Measurements from ENCODE around the gene CAMK2B.
"Not testable (repeated sequence)": the region's sequence is repeated elsewhere in the genome, so short reads cannot be mapped to it uniquely, and the experiment has no call there.

CAMK2B gene

GRCh38 chr7:44193011-44193802, 132.2 kb downstream of the CAMK2B start:
- DNase-seq (ENCODE audit: low read depth in 2 of 2): no peak

GRCh38 chr7:44191171-44191570, 134.2 kb downstream of the CAMK2B start:
- DNase-seq (ENCODE audit: low read depth in 2 of 2): no peak

- DNase-seq (ENCODE audit: low read depth in 2 of 2): no peak
These were observed 135.2 kb downstream of the CAMK2B start for GRCh38 chr7:44189993-44190872.

DNA sequence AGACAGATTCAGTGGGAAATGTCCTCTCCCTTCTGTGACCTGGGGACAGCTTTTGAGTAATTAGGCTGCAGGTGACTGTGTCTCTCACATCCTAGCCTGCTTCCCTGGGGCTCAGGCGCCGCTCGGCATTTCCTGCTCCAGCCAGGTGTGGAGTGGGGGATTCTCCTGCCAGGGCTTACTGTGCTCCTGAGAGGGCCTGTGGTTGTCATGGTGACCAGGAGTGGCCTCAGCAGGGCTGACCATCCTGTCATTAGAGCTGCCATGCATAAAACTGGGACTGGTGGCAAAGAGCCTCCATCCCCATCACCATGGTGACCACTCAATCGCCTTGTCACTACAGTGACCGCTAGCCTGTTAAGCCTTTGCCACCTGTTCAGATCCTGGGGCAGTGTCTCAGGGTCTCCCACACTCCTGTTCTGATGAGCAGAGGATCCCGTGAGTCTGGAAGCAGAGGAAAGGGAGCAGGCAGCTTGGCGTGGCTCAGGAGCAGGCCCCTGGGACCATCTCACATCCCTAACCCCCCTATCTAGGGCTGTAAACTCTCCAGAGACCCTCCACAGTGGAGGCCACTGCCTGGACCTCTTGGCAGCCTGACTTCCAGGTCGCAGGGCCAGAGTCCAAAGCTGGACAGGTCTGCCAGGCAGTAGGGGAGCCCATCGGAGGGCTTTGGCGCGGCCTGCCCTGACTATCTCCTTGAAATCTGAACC, 136.0 kb downstream of the CAMK2B start, which contains the start of gene GCK:
Gene GCK, minus strand, starts transcription at position 154 of the 707 bp plus-strand sequence. CDS start 486 bp downstream, outside the sequence.
- DNase-seq (ENCODE audit: low read depth in 2 of 2): no peak

DNA sequence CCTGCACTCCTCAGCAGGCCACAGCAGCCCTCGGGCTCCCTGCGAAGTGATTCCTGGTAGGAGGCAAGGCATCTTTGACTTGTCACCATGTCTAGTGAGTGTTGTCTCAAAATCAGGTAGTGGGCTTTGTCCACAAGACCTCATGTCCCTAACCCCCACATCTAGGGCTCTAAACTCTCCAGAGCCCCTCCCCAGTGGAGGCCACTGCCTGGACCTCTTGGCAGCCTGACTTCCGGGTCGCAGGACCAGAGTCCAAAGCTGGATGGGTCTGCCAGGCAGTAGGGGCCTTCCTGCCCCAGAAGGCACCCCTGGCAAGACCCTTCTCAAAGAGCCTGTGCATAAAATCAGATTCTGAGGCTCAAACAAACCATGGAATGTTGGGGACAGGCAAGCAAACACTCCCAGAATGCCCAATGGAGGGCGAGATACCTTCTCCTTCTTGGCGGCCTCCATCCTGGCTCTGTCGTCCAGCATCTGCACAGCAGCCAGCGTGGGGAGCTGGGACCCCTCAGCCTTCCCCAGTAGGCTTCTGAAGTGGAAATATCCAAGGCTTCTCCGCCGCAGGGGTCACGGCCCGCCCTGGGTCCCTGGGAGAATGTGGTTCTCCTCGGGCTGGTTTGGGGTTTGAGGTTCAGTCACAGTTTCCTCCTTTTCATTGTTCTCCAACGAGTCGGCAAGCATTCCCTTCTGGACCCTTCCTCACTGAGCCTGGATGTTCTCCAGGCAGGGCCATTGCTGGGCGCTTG, 136.7 kb downstream of the CAMK2B start:
- DNase-seq (ENCODE audit: low read depth in 2 of 2): no peak

GRCh38 chr7:44187636-44188416, 137.6 kb downstream of the CAMK2B start:
- DNase-seq (ENCODE audit: low read depth in 2 of 2): no peak

GRCh38 chr7:44186736-44187135, 138.7 kb downstream of the CAMK2B start:
- DNase-seq (ENCODE audit: low read depth in 2 of 2): no peak

DNA sequence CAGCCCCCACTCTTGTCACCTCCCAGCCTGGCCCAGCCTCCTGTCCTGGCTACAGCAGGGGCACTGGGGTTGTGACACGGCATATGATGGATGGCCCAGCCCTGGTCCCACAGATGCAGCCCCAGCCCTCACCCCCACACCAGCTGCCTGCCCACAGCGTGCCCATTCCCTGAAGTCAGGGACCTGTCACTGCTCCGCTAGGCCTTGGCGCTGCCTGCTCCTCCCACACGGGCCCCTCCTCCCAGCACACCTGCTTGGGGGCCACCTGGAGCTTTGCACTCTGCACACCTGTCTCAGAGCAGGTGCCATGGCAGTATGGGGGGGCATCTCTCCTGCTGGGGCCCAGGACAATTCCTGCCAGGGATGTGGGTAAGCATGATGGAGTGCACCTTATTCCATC, 139.7 kb downstream of the CAMK2B start:
- no peak for DNase-seq (ENCODE audit: low read depth in 2 of 2)

GRCh38 chr7:44184873-44185446, 140.4 kb downstream of the CAMK2B start:
- no peak for DNase-seq (ENCODE audit: low read depth in 2 of 2)

- DNase-seq (ENCODE audit: low read depth in 2 of 2): no peak
These were observed 141.1 kb downstream of the CAMK2B start for GRCh38 chr7:44184206-44184872.

DNA sequence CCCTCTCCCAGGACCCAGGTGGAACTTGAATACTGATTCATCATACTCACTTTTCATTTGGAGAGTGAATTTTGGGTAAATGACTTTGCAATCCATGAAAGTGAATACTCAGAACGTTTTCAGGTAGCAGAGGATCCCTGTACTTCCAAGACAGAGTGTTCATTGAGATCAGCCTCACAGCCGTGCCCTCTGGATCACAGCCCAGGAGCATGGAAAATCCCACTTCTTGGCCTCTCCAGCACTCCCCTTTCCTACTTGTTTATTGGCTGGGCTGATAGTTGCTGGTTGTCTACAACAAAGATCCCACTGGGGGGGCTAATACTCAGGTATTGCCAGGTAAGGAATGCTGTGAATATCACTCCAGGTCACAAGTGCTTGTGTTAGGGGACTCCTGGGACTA, 142.0 kb downstream of the CAMK2B start:
- DNase-seq (ENCODE audit: low read depth in 2 of 2): no peak

DNA sequence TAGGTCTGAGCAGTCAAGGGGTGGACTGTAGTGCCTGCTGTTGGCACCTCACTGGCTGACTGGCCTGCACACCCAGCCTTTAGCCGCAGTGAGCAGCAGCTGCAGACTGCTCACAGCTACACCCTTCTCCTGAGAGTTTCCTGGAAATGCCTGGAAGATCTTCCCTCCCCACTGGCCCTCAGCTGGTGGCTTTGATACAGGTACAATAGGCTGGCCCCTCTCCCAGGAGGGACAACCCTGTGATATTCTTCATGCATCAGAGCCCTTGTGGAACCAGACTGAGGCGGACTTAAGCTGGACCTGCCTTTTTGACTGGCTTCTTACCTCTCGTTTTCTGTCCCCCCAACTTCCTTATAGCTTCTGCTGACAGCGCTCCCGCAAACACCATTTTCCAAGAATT, 142.6 kb downstream of the CAMK2B start:
- DNase-seq (ENCODE audit: low read depth in 2 of 2): no peak

DNA sequence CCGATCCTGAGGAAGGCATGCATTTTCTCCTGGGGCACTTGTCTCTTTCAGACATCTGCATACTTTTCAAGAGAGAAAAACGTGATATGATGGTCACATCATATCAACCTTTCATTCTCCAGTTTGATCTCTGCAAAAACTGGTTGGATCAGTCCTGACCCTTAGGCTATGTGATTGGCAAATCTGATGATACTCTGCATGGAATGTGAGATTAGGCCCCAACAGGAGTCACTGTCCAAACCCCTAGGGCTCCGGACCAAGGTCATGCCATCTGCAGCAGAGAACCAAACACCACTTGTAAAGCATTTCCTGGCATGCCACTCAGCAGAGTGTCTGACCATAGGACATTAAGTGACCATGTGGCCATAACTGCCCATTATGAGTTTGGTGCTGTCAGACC, 144.8 kb downstream of the CAMK2B start:
- DNase-seq (ENCODE audit: low read depth in 2 of 2): no peak

- DNase-seq (ENCODE audit: low read depth in 2 of 2): no peak
These were observed 147.7 kb downstream of the CAMK2B start for GRCh38 chr7:44177570-44178131.

- DNase-seq (ENCODE audit: low read depth in 2 of 2): no peak
These were observed 148.9 kb downstream of the CAMK2B start for GRCh38 chr7:44176486-44176885.

DNA sequence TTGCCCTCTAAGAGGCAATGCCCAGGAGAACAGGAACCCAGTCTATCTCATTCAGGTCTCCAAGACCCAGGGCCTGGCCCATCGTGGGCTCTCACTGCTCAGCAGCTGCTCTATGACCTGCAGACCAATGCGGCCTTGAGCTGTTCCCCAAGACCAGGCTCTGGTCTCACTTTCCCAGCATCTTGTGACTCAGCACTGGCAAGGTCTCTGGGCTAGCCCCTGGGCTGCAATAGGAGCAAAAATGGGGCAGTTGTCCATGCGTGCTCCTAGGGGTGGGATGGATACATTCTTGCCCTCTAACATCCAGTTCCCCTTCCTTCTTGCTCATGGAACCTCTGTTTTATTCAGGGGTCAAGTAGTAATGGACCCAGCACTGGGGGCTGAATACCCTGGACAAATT, 149.7 kb downstream of the CAMK2B start:
- no peak for DNase-seq (ENCODE audit: low read depth in 2 of 2)

DNA sequence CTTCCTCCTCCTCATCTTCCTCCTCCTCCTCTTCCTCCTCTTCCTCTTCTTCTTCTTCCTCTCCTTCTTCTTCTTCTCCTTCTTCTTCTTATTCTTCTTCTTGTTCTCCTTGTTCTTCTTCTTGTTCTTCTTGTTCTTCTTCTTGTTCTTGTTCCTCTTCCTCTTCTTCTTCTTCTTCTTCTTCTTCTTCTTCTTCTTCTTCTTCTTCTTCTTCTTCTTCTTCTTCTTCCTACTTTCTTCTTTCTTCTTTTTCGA, 150.8 kb downstream of the CAMK2B start:
- DNase-seq (ENCODE audit: low read depth in 2 of 2): not testable (repeated sequence)

GRCh38 chr7:44173911-44174693, 151.3 kb downstream of the CAMK2B start:
- no peak for DNase-seq (ENCODE audit: low read depth in 2 of 2)

Data from stimulated activated CD8-positive, alpha-beta memory T cell treated with anti-CD3 and anti-CD28 coated beads, Interleukin-7, amount 100 ng/mL, for 1 hour (primary cell).